B cell (primary cell): ENCODE data around the gene GLI3. TPM values are rescaled to one million over a fixed set of nuclear protein-coding genes. Genes with fewer than 3 reads are reported as not detected.

Source experiments
- ATAC-seq: fragments of 200-7000 bp; cut with Tn5 transposase; one replicate; pipeline ENCODE4 v1.10.0; 2021; ENCODE audit warnings: low read depth, mild to moderate bottlenecking, moderate number of reproducible peaks, moderate library complexity
- CTCF ChIA-PET: fragments of 350-600 bp; sonication (Branson Sonifier 250); formaldehyde crosslinking; loops from one replicate; lab custom pipeline; 2021; ENCODE audit warnings: antibody characterized with exemption, inconsistent platforms; lab: Charles Lee
- POLR2A ChIA-PET: fragments of 350-600 bp; sonication (Branson Sonifier 250); formaldehyde crosslinking; loops from one replicate; lab custom pipeline; 2021; ENCODE audit warnings: antibody characterized with exemption; lab: Charles Lee
- DNase-seq: peaks from one replicate; pipeline ENCODE4 v3.0.0; 2013
- H2AFZ ChIP-seq: 2 replicates; pipeline ENCODE4 v1.6.1; 2012; ENCODE audit warnings: mild to moderate bottlenecking, low read depth, low read length; ENCODE audit not compliant: insufficient read depth, poor library complexity, severe bottlenecking
- H3K27ac ChIP-seq, 2 donors: 1 replicate in 1 of 2; 2 replicates in 1 of 2; pipeline ENCODE4 v1.5.1; 2012 to 2013; ENCODE audit warnings: low read length in 2 of 2, mild to moderate bottlenecking in 2 of 2, moderate library complexity in 1 of 2
- H3K27me3 ChIP-seq, 4 experiments: fragments of 200-600 bp in 1 of 4; sonication (generic) in 1 of 4; replicated peaks in 1 of 4; 1 replicate in 2 of 4; 2 replicates in 2 of 4; pipeline versions ENCODE4 v1.6.1 to v1.7.0; 2013 to 2016; ENCODE audit warnings: low read length in 3 of 4, mild to moderate bottlenecking in 2 of 4, mixed read lengths in 1 of 4, moderate library complexity in 1 of 4; ENCODE audit not compliant: insufficient read depth in 4 of 4, control insufficient read depth in 3 of 4; ENCODE audit errors: control extremely low read depth in 1 of 4
- H3K36me3 ChIP-seq, 2 experiments: replicated peaks in 1 of 2; 1 replicate in 1 of 2; 2 replicates in 1 of 2; pipeline versions ENCODE4 v1.6.1 to v1.7.1; 2013; ENCODE audit warnings: low read length in 1 of 2; ENCODE audit not compliant: insufficient read depth in 2 of 2, control insufficient read depth in 1 of 2; ENCODE audit errors: control extremely low read depth in 1 of 2, extremely low read depth in 1 of 2
- H3K4me1 ChIP-seq, 2 donors: fragments of 200-600 bp in 1 of 2; sonication (generic) in 1 of 2; 1 replicate in 1 of 2; 2 replicates in 1 of 2; pipeline versions ENCODE4 v1.5.1 to v1.6.1; 2013 to 2017; ENCODE audit warnings: low read length in 2 of 2; ENCODE audit not compliant: control insufficient read depth in 2 of 2, insufficient read depth in 2 of 2
- H3K4me2 ChIP-seq: replicated peaks from 2 replicates; pipeline ENCODE3; 2012; ENCODE audit warnings: mild to moderate bottlenecking, low read depth, low read length; ENCODE audit not compliant: poor library complexity, severe bottlenecking
- H3K4me3 ChIP-seq, 5 experiments: fragments of 200-600 bp in 1 of 5; sonication (generic) in 1 of 5; 1 replicate in 3 of 5; 2 replicates in 2 of 5; pipeline versions ENCODE4 v1.5.1 to v1.7.0; 2011 to 2016; ENCODE audit warnings: low read length in 4 of 5, mild to moderate bottlenecking in 4 of 5, low read depth in 2 of 5, control low read depth in 1 of 5, moderate library complexity in 1 of 5; ENCODE audit not compliant: insufficient read depth in 1 of 5; ENCODE audit errors: control extremely low read depth in 1 of 5, extremely low read depth in 1 of 5
- H3K79me2 ChIP-seq: fragments of 200-600 bp; sonication (generic); one replicate; pipeline ENCODE4 v1.6.0; 2016; ENCODE audit warnings: low read length; ENCODE audit not compliant: control insufficient read depth, insufficient read depth
- H3K9ac ChIP-seq: fragments of 200-600 bp; sonication (generic); 2 replicates; pipeline ENCODE4 v1.6.1; 2017; ENCODE audit warnings: mild to moderate bottlenecking, low read length, moderate library complexity
- H3K9me3 ChIP-seq, 3 donors: one replicate each; pipeline versions ENCODE4 v1.6.1 to v1.7.1; 2013; ENCODE audit warnings: low read length in 2 of 3; ENCODE audit not compliant: control insufficient read depth in 2 of 3, insufficient read depth in 1 of 3; ENCODE audit errors: control extremely low read depth in 1 of 3
- H4K20me1 ChIP-seq: 2 replicates; pipeline ENCODE4 v1.6.0; 2012; ENCODE audit warnings: mild to moderate bottlenecking, low read length; ENCODE audit not compliant: insufficient read depth, control insufficient read depth, poor library complexity, severe bottlenecking
- H3K27ac Mint-ChIP-seq: one replicate; pipeline ENCODE4 v1.8.0; 2021; ENCODE audit warnings: mixed read lengths
- H3K27me3 Mint-ChIP-seq: one replicate; pipeline ENCODE4 v1.8.0; 2021; ENCODE audit warnings: mixed read lengths
- H3K4me1 Mint-ChIP-seq: one replicate; pipeline ENCODE4 v1.8.0; 2021; ENCODE audit warnings: mixed read lengths
- H3K4me3 Mint-ChIP-seq: one replicate; pipeline ENCODE4 v1.8.0; 2021; ENCODE audit warnings: mixed read lengths
- H3K9me3 Mint-ChIP-seq: one replicate; pipeline ENCODE4 v1.8.0; 2022; ENCODE audit warnings: mixed read lengths; ENCODE audit not compliant: insufficient read depth
- EZH2 ChIP-seq: IDR thresholded peaks from 2 replicates; pipeline ENCODE4 v1.6.1; 2012; ENCODE audit warnings: borderline replicate concordance, low read depth, mild to moderate bottlenecking, moderate library complexity, low read length; ENCODE audit not compliant: insufficient read depth, poor library complexity, severe bottlenecking
- WGBS: methylation state at CpG from one replicate; pipeline ENCODE4 v1.1.5; 2013; ENCODE audit warnings: missing lambda C conversion rate; ENCODE audit not compliant: insufficient coverage; 5-methylcytosine and 5-hydroxymethylcytosine counted together
- intact Hi-C: fragments of 100-400 bp; cut with micrococcal nuclease; formaldehyde crosslinking; loops from one replicate; pipeline ENCODE4 v1.10.0; 2022
- polyA plus RNA-seq: library from polyadenylated mRNA; depleted of rRNA; stranded (reverse); fragments of >200 nt; gene quantifications from 2 replicates; pipeline ENCODE4 v1.2.3, GENCODE V29; 2012
- total RNA-seq, 2 donors: library from RNA; stranded (reverse); fragments of 120-200 nt in 1 of 2; gene quantifications; 1 replicate in 1 of 2; 2 replicates in 1 of 2; pipeline versions ENCODE4 v1.2.3 to v1.2.4, GENCODE V29; 2013 to 2022
- TF ChIP-seq, protein P1 (sequence below): fragments of 200-600 bp; IDR thresholded peaks from one replicate; pipeline ENCODE4 v1.8.0; 2022; ENCODE audit warnings: antibody characterized with exemption, mild to moderate bottlenecking

The GLI3 gene
- total and polyA plus RNA-seq, 2 donors (not counting 1 experiment from before 2014, with no cell fraction given) = not detected

DNA sequence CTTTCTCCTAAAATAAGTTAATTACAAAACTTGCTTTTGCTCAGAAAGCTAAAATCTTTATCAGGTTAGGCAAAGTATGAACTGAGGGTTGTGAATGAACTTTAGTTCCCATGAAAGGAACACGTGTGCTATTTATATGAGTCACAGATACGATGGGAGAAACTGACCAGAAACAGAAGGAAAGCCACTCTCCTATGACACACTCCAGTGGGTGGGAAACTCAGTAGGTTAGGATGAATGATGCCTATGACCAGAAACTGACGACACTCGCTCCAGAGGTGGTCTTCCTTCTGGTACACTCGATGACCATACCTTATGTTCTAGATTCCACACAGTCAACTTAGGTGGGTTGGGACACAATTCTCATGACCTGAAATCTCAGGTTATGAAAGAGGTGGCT lies 318.4 kb downstream of the GLI3 start:
- CTCF ChIA-PET = interaction anchor here (2.5 kb wide), 1 partner anchor 22 kb away, joined by 9 read pairs; no protein-coding TSS in a partner anchor

DNA sequence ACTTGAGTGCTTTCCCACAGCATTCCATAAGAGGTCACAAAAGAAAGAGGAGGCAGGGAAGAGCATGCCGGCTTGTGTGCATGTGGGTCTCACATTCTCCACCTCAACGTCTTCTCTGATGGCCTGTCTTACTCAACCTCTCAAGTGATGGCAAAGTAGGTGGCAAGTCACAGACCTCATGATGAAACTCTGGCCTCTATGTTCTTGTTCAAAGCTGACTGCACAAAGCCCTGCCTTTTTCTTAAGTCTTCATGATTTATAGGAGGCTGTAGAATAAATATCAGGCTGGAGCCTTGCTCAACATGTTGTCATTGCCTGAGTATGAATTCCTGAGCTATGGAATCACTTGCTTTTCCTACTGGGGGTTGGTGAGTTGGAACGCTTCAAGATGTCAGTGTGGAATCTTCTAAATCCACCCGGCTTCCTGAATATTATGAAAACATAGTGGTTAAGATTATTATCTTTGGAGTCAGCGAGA lies 320.5 kb downstream of the GLI3 start:
- Mint-ChIP-seq H3K9me3 (no peaks in the 10 kb centered on the region), H3K4me1 (peaks cover 2% of the 10 kb centered on the region), H3K27me3 (peaks cover 3% of the 10 kb centered on the region), H3K27ac (no peak overlapping the region), H3K4me3 (no peak overlapping the region)
- Histone ChIP-seq H4K20me1 (no peaks in the 10 kb centered on the region), H3K9ac (no peak overlapping the region), H3K4me3 (no peak overlapping the region), H3K27me3 (peaks cover 0 to 2% (median 0%) of the 10 kb centered on the region in 4 experiments), H3K4me2 (no peak overlapping the region), H3K9me3 (no peaks in the 10 kb centered on the region), H3K79me2 (no peaks in the 10 kb centered on the region), H2AFZ (no peak overlapping the region), H3K4me1 (no peaks in the 10 kb centered on the region), H3K27ac (no peak overlapping the region), H3K36me3 (no peaks in the 10 kb centered on the region)
- TF ChIP-seq EZH2 = no peak
- TF ChIP-seq, protein P1, sequence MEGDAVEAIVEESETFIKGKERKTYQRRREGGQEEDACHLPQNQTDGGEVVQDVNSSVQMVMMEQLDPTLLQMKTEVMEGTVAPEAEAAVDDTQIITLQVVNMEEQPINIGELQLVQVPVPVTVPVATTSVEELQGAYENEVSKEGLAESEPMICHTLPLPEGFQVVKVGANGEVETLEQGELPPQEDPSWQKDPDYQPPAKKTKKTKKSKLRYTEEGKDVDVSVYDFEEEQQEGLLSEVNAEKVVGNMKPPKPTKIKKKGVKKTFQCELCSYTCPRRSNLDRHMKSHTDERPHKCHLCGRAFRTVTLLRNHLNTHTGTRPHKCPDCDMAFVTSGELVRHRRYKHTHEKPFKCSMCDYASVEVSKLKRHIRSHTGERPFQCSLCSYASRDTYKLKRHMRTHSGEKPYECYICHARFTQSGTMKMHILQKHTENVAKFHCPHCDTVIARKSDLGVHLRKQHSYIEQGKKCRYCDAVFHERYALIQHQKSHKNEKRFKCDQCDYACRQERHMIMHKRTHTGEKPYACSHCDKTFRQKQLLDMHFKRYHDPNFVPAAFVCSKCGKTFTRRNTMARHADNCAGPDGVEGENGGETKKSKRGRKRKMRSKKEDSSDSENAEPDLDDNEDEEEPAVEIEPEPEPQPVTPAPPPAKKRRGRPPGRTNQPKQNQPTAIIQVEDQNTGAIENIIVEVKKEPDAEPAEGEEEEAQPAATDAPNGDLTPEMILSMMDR = no peak
- 100% methylated on average over 1 of the region's 5 CpGs for WGBS
- ChIA-PET CTCF (interaction anchor here (0.8 to 3.9 kb wide), 3 partner anchors 9 to 25 kb away, joined by 3 to 23 read pairs (median 3); no protein-coding TSS in a partner anchor), POLR2A (no interaction called here)
- intact Hi-C loops = no loop called here
- ATAC-seq = no peak
- no peak for DNase-seq

More for the DNA sequence above, 318.4 kb downstream of the GLI3 start:
- no peaks in the 10 kb centered on the region for H4K20me1 ChIP-seq
- no peak overlapping the region for H3K4me3 ChIP-seq
- no peaks in the 10 kb centered on the region for H3K36me3 ChIP-seq
- TF ChIP-seq EZH2 = no peak
- TF ChIP-seq, protein P1 = no peak
- Mint-ChIP-seq H3K27ac (no peak overlapping the region), H3K4me3 (no peak overlapping the region), H3K4me1 (no peaks in the 10 kb centered on the region), H3K9me3 (no peaks in the 10 kb centered on the region), H3K27me3 (peaks cover 3% of the 10 kb centered on the region)
- DNase-seq = no peak
- POLR2A ChIA-PET = no interaction called here
- H3K4me1 ChIP-seq = no peaks in the 10 kb centered on the region
- intact Hi-C loops = no loop called here
- no peak overlapping the region for H3K4me2 ChIP-seq
- no peaks in the 10 kb centered on the region for H3K9me3 ChIP-seq
- no peak overlapping the region for H3K9ac ChIP-seq
- no peak overlapping the region for H2AFZ ChIP-seq
- ATAC-seq = no peak
- H3K79me2 ChIP-seq = no peaks in the 10 kb centered on the region
- peaks cover 0 to 2% (median 0%) of the 10 kb centered on the region in 4 experiments for H3K27me3 ChIP-seq
- WGBS = no CpG with 5 or more reads among the region's 5 CpGs
- H3K27ac ChIP-seq = no peak overlapping the region
